Fibroblast of the aortic adventitia (primary cell): ENCODE measurements around the gene PACS2. TPM values are rescaled to one million over a fixed set of nuclear protein-coding genes. Genes with fewer than 3 reads are reported as not detected.
A peak's percentile ranks its signal among the peaks of the same experiment; 100 is the strongest.

ENCODE experiments used
- DNase-seq: peaks from one replicate; pipeline ENCODE4 v3.0.0-alpha.2; 2010; ENCODE audit warnings: low read depth
- H3K4me3 ChIP-seq: 2 replicates; pipeline ENCODE4 v1.5.1; 2011; ENCODE audit warnings: low read depth, mild to moderate bottlenecking, control low read depth, low read length, moderate library complexity
- total RNA-seq: library from RNA; depleted of rRNA; stranded (reverse); fragments of >200 nt; gene quantifications from 2 replicates; pipeline ENCODE4 v1.2.3, GENCODE V29; 2012; ENCODE audit warnings: low replicate concordance
- TF ChIP-seq, protein P1 (sequence below): IDR thresholded peaks from 2 replicates; pipeline ENCODE4 v1.5.1; 2011; ENCODE audit warnings: mild to moderate bottlenecking, low read length, control low read depth, inconsistent platforms; ENCODE audit not compliant: insufficient read depth

The PACS2 gene
- total RNA-seq, 1 donor, result 48.6 TPM

DNA sequence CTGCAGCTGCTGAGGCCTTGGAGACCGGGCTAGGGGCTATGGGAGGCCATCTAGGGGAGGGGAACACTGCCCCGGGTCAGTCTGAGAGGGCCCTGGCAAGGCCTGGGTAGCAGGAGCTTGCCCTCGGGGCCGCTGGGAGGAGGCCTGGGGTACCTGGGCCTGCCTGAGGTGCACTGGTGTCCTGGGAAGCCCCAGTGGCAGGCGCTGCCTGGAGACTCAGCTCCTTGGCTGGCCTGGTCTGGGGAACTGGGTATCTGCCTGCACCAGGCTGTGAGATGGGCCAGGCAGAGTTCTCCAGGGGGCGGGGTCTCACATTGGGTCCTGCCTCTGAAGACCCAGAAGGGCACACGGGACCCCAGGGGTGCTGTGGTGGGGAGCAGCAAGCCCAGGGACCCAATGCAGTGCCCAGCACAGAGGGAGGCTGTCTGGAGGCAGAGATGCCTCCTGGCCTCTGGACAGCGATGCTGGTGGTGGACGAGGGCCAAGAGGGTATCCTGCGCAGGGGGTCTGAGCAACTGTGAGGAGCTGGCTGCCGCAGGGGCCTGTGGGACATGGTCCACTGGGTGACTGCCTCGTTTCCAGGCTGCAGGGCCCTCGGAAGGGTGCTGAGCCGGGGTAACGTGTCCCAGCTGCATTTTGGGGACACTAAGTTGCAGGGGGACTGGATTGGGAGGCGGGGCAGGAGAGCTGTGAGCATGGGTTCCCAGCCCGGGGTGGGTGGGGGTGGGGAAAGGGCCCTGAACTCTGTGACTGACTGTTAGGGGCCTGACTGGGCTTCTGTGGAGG is 97.6 kb downstream of the PACS2 start:
- H3K4me3 ChIP-seq, result no peak overlapping the region
- DNase-seq, result no peak
- TF ChIP-seq, protein P1, sequence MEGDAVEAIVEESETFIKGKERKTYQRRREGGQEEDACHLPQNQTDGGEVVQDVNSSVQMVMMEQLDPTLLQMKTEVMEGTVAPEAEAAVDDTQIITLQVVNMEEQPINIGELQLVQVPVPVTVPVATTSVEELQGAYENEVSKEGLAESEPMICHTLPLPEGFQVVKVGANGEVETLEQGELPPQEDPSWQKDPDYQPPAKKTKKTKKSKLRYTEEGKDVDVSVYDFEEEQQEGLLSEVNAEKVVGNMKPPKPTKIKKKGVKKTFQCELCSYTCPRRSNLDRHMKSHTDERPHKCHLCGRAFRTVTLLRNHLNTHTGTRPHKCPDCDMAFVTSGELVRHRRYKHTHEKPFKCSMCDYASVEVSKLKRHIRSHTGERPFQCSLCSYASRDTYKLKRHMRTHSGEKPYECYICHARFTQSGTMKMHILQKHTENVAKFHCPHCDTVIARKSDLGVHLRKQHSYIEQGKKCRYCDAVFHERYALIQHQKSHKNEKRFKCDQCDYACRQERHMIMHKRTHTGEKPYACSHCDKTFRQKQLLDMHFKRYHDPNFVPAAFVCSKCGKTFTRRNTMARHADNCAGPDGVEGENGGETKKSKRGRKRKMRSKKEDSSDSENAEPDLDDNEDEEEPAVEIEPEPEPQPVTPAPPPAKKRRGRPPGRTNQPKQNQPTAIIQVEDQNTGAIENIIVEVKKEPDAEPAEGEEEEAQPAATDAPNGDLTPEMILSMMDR, result no peak

DNA sequence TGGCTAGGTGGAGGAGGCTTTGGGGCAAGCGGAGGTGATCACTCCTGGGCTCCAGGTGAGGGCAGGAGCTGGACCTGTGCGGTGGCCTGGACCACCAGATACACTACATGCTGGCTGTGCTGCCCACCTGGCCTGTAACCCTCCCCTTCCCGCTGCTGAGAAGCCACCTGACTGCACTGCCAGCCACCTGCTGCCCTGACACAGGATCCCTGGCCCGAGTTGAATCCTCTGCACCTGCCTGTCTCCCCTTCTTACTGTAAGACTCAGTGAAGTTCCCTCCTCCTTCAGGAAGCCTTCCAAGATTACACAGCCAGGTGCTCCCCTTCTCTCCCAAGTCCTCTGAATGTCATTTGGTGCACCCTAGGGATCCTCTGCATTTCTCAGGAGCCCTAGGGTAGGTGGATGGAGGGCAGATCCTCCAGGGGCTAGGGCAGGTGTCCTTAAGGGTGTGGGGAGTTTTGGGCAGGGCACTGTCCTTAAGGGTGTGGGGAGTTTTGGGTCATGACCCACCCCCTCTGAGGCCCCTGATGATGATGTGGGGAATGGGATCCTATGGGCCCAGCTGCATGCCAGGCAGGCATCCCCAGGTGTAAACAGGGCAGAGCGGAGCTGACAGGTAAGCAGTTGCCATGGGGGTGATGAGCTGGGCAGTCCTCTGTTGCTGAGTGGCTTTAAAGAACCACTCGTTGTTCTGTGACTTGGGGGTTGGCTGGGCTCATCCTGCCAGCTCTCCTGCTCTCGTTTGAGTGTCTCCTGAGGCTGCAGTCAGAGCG is 98.4 kb downstream of the PACS2 start:
- TF ChIP-seq, protein P1, result no peak
- no peak for DNase-seq
- H3K4me3 ChIP-seq, result no peak overlapping the region

DNA sequence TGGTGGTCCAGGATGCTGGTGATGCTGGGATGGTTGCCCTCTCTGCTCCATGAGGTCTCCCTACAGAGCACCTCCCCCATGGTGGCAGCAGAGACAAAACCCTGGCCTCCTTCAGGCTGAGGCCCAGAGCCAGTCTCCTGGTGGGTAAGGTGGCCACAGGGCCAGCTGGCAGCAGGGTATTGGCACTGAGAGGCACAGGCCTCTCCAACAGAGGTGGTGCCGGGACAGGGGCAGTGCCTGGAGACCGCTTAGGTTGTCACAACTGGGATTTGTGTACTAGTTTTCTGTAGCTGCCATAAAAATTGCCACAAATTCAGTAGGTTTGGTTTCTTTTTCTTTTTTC is 99.0 kb downstream of the PACS2 start:
- no peak for DNase-seq
- no peak overlapping the region for H3K4me3 ChIP-seq
- TF ChIP-seq, protein P1, result no peak

DNA sequence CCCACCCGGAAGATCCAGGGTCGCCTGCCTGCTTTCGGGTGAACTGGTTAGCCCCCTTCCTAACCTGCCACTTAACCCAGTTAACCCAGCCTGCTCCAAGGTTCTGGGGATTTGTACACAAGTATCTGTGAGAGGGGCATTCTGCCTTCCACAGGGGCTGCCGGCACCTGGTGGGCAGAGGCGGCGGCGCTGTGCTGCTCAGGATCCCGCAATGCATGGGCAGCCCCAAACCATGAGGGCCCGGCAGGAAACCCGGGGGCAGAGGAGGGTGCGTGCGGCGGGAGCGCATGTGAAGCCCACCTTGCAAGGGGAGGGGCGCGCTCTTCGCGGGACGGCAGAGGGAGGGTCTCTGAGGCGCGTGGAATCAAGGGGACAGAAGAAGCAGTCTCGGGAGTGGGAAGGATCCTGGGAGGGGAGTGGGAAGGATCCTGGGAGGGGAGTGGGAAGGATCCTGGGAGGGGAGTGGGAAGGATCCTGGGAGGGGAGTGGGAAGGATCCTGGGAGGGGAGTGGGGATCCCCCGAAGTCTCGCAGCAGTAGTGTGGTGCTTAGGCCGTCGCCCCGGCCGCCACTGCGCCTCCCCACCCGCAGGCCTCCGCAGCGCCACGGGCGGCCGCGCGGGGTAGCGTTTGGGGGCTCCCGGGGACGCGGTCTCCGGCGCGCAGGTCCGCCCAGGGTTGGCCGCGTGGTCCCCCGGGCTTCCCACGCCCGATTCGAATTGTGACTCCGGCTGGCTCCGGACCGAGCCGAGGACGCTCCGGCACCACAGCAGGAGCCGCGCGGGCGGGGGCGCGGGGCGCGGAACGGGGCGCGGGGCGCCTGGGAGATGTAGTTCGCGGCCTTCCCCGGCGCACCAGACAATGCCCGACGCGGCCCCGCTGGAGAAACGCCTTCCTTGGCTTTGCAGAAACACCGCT is 100.2 kb downstream of the PACS2 start:
- peak overlapping the region; percentile 58 for H3K4me3 ChIP-seq
- TF ChIP-seq, protein P1, result peak; percentile 62
- DNase-seq, result peak; percentile 59

DNA sequence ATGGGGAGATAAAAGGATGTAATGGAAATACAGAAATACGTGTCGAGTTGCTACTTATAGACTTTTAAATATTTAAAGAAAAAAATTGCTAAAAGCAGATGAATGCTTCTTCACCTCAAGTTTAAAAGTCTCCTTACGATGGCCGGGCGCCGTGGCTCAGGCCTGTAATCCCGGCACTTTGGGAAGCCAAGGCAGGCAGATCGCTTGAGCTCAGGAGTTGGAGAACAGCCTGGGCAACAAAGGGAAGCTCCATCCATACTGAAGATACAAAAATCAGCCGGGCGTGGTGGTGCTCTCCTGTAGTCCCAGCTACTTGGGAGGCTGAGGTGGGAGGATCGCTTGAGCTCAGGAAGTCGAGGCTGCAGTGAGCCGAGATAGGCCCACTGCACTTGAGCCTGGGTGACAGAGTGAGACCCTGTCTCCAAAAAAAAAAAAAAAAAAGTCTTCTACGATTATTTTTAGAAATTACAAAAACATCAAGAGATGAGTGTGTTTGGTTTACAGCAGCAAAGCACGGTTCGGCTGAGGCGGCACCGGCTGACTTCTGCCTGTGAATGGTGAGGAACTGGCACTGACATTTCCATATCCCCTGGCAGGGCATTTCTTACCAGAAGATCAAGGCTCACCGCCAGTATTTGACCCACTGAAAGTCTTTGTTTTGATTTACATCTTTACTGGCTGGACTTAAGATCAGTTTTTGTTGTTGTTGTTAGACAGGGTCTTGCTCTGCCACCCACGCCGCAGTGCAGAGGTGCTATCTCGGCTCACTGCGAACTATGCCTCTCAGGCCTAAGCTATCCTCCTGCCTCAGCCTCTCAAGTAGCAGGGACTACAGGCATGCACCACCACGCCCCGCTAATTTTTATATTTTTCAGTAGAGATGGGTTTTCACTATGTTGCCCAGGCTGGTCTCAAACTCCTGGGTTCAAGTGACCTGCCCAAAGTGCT is 101.2 kb downstream of the PACS2 start:
- H3K4me3 ChIP-seq, result peak overlapping the region; percentile 58
- no peak for DNase-seq
- TF ChIP-seq, protein P1, result no peak
